COLO668 (cell line): ENCODE measurements around the gene GABARAP.

Experiments used
- DNase-seq: peaks from one replicate; lab custom pipeline; 2025; ENCODE audit not compliant: unreplicated experiment; lab: John Stamatoyannopoulos, UW

Gene GABARAP

GRCh38 chr17:7241783-7242716 is at the start of gene GABARAP:
Gene GABARAP (minus strand): TSS chr17:7242449. CDS start chr17:7242330, 119 bp downstream.
- peak; percentile 82 for DNase-seq

- DNase-seq = no peak
These were observed 48.4 kb upstream of the GABARAP start for GRCh38 chr17:7290685-7291084.

- DNase-seq = no peak
These were observed 47.9 kb upstream of the GABARAP start for GRCh38 chr17:7290166-7290565.

- no peak for DNase-seq
These were observed 47.2 kb upstream of the GABARAP start for GRCh38 chr17:7289256-7290032.

GRCh38 chr17:7285679-7286078 is 43.4 kb upstream of the GABARAP start:
- DNase-seq = no peak

- no peak for DNase-seq
These were observed 42.7 kb upstream of the GABARAP start for GRCh38 chr17:7284911-7285310.

- DNase-seq = no peak
These were observed 41.4 kb upstream of the GABARAP start for GRCh38 chr17:7283471-7284216.

- DNase-seq = no peak
These were observed 40.6 kb upstream of the GABARAP start for GRCh38 chr17:7282752-7283321.

- no peak for DNase-seq
These were observed 39.9 kb upstream of the GABARAP start for GRCh38 chr17:7281953-7282751.

- DNase-seq = peak; percentile 73
These were observed 39.1 kb upstream of the GABARAP start, which contains the start of gene SLC2A4 for GRCh38 chr17:7281074-7281952. Gene SLC2A4 (plus strand): TSS chr17:7281718. CDS start chr17:7281935, 217 bp downstream.

- peak; percentile 73 for DNase-seq
These were observed 38.3 kb upstream of the GABARAP start for GRCh38 chr17:7280519-7281073.

GRCh38 chr17:7279448-7279847 is 37.2 kb upstream of the GABARAP start:
- DNase-seq = no peak

GRCh38 chr17:7266784-7267183 is 24.5 kb upstream of the GABARAP start:
- DNase-seq = no peak

GRCh38 chr17:7263801-7264078 is 21.5 kb upstream of the GABARAP start:
- DNase-seq = no peak

GRCh38 chr17:7262935-7263800 is 20.9 kb upstream of the GABARAP start:
- DNase-seq = peak; percentile 45

GRCh38 chr17:7262192-7262934 is 20.1 kb upstream of the GABARAP start, which contains the start of gene CLDN7:
Gene CLDN7 (minus strand): TSS chr17:7262478. CDS start chr17:7262043, 435 bp downstream.
- peak; percentile 92 for DNase-seq
